GM06990 (cell line): ENCODE data around the gene MAST2.
"Not testable (repeated sequence)": the region's sequence is repeated elsewhere in the genome, so short reads cannot be mapped to it uniquely, and the experiment has no call there.

Experiments
- DNase-seq: peaks from one replicate; pipeline ENCODE4 v3.0.0-alpha.2; 2011; ENCODE audit not compliant: insufficient read length; ENCODE audit errors: extremely low read depth
- H3K27me3 ChIP-seq: replicated peaks from 2 replicates; pipeline ENCODE4 v1.6.0; 2011; ENCODE audit warnings: low read length; ENCODE audit not compliant: control insufficient read depth, insufficient read depth
- H3K36me3 ChIP-seq: 2 replicates; pipeline ENCODE4 v1.5.1; 2011; ENCODE audit warnings: low read length; ENCODE audit not compliant: control insufficient read depth, insufficient read depth
- H3K4me3 ChIP-seq: replicated peaks from 2 replicates; pipeline ENCODE4 v1.5.1; 2011; ENCODE audit warnings: low read depth, mild to moderate bottlenecking, control low read depth, low read length
- CTCF ChIP-seq: IDR thresholded peaks from 2 replicates; pipeline ENCODE4 v1.5.1; 2011; ENCODE audit warnings: low read length, control low read depth, mild to moderate bottlenecking, inconsistent platforms; ENCODE audit not compliant: insufficient read depth, poor library complexity, severe bottlenecking

Gene MAST2

DNA sequence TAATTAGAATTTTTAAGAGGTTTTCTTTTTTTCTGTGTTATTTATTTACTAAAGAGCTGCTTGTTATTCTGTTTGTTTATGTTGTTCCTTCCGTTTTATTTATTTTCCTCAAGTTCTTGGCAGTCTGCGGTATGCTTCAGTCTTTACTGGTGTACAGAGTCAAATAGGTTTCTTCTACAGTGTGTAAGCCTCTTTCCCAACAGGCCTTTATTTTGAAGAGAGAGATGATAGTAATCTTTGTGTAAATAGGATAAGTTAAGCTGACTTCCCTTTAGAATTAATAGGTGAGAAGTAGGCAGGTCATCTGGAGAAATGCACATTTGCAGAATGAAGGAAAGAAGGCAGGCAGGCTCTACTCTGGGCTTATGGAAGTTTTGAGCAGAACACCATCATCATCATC lies 23.8 kb downstream of the MAST2 start:
- Histone ChIP-seq H3K4me3 (no peak overlapping the region), H3K36me3 (peaks cover 2% of the 10 kb centered on the region), H3K27me3 (no peaks in the 10 kb centered on the region)
- no peak for TF ChIP-seq CTCF
- DNase-seq, result no peak

- Histone ChIP-seq H3K27me3 (no peaks in the 10 kb centered on the region), H3K36me3 (peaks cover 2% of the 10 kb centered on the region), H3K4me3 (no peak overlapping the region)
- no peak for TF ChIP-seq CTCF
- no peak for DNase-seq
These were observed 25.4 kb downstream of the MAST2 start for GRCh38 chr1:45828841-45829240.

GRCh38 chr1:45833361-45833760 lies 29.9 kb downstream of the MAST2 start:
- H3K27me3 ChIP-seq, result no peaks in the 10 kb centered on the region
- no peak for DNase-seq
- H3K4me3 ChIP-seq, result no peak overlapping the region
- TF ChIP-seq CTCF, result no peak
- no peaks in the 10 kb centered on the region; the same call in 1 of the 2 replicates for H3K36me3 ChIP-seq

DNA sequence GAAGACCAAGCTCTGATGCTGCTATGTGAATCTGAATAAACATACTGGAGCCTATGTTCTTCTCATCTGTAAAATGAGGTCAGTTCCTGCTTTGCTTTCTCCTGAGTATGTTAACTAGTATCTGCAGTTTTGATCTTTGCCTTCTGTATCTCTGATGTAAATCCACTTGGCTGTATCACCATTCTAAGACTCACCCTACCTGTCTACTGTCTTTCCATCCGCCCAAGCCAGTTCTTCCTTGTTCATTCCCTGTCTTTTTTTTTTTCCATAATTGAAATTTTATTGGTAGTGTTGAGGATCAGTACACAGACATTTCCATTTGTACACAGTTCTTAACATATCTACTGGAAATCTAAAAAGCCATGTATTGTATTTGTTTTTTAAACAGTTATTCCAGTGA lies 31.3 kb downstream of the MAST2 start:
- no peaks in the 10 kb centered on the region for H3K27me3 ChIP-seq
- DNase-seq, result no peak
- no peaks in the 10 kb centered on the region; the same call in 1 of the 2 replicates for H3K36me3 ChIP-seq
- TF ChIP-seq CTCF, result no peak
- H3K4me3 ChIP-seq, result no peak overlapping the region

- H3K27me3 ChIP-seq, result no peaks in the 10 kb centered on the region
- TF ChIP-seq CTCF, result no peak
- no peaks in the 10 kb centered on the region for H3K36me3 ChIP-seq
- no peak for DNase-seq
- H3K4me3 ChIP-seq, result no peak overlapping the region
These were observed 33.0 kb downstream of the MAST2 start for GRCh38 chr1:45836451-45836850.

GRCh38 chr1:45836861-45837260 lies 33.4 kb downstream of the MAST2 start:
- H3K36me3 ChIP-seq, H3K4me3 ChIP-seq, DNase-seq, H3K27me3 ChIP-seq: not testable (repeated sequence)

- H3K27me3 ChIP-seq, H3K4me3 ChIP-seq, DNase-seq, H3K36me3 ChIP-seq: not testable (repeated sequence)
These were observed 34.9 kb downstream of the MAST2 start for GRCh38 chr1:45838322-45838721.
